NCI-H128 (cell line): Measurements from ENCODE around the gene HOXC9.

Source experiments
- DNase-seq: peaks from one replicate; lab custom pipeline; 2025; ENCODE audit not compliant: unreplicated experiment; lab: John Stamatoyannopoulos, UW

The HOXC9 gene

DNA sequence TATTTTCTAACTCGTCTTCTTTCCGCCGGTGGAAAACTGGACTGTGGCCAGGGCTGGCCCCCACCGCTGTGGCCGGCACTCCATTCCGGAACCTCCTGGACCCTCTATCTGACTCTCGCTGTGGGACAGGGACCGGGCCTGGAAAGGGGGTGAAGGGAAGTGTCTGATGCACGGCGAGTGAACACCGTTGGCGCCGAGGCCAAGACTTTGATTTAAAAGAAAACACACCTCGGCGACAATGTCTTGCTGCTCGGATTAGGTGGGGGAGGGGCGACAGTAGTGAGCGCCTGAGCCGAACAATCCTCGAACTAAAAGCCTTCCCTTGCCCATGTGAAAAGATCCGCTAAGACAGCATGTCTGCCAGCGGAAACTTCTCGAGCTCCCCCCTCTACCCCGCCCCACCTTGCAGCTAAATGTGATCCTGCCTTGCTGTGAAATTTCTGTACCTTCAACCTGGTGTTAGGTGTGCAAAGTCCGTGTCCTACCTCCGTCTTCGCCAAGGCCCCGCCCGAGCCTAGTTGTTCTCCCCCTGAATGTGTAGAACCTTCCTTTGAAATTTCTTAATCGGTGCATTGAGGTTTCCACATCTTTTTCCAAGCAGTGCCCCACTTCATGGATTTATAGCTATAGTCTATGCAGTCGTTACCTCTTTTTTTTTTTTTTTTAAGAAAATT is 24.3 kb upstream of the HOXC9 start:
- DNase-seq: no peak

DNA sequence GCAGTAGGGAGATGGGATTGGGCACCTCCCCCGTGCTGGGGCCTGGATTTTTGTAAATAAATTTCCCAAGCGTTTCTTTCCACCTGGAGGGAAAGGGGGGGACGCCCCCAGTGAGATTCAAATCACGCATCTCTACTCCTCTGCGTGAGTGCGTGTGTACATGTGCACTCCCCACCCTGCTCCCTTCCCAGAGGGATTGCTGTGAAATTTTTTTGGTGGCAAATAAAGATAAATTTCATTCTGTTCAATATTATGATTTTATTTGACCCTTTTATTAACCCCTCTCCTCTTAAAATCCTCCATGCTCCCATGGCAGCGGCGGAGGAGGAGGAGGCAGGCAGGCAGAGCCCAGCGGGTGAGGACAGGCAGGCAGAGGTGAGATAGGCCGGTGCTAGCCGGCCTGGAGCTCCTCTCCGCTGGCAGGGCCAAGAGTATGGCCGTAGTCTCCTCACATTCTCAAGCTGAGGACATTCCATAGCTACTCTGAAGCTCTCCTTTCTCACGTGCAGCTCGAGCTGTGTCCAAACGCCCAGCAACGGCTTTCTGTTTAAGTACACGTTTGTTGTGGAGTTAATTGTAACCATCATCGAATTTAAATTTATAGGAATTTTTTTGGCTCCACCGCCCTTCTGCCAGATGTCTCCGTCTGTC is 23.7 kb upstream of the HOXC9 start:
- DNase-seq: no peak

DNA sequence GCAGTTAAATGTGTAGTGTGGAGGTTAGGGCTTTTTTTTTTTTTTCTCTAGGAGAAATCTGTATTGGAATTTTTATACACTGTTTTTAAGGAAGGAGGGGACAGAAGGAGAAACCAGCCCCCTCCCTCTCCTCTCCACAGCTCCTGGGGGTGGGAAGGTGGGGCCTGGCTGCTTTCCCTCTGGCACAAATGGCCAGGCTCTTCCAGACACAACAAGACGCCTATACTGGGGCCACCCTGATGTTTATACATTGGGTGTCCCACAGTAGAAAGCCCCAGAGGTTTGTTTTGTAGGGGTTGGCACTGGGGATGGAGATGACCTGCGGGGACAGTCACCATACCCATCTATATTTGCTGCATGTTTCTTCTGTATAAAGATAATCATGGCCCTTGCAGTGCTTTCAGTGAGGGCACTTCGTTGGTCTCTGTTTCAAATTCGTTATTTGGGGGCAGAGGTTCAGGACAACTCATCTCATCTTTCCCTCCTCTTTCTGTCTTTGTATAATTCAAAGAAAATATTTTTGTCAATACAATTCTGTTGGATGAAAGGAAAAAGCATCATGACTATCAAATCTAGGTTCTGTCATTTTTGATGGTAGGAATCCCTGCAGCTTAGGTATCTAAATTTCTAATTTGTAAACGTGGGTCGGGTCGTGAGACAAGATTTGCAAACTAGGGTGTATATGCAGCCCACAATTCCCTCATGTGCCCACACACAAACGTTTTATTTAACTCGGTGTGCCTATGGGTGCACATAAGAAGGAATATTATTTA is 23.0 kb upstream of the HOXC9 start:
- no peak for DNase-seq

DNA sequence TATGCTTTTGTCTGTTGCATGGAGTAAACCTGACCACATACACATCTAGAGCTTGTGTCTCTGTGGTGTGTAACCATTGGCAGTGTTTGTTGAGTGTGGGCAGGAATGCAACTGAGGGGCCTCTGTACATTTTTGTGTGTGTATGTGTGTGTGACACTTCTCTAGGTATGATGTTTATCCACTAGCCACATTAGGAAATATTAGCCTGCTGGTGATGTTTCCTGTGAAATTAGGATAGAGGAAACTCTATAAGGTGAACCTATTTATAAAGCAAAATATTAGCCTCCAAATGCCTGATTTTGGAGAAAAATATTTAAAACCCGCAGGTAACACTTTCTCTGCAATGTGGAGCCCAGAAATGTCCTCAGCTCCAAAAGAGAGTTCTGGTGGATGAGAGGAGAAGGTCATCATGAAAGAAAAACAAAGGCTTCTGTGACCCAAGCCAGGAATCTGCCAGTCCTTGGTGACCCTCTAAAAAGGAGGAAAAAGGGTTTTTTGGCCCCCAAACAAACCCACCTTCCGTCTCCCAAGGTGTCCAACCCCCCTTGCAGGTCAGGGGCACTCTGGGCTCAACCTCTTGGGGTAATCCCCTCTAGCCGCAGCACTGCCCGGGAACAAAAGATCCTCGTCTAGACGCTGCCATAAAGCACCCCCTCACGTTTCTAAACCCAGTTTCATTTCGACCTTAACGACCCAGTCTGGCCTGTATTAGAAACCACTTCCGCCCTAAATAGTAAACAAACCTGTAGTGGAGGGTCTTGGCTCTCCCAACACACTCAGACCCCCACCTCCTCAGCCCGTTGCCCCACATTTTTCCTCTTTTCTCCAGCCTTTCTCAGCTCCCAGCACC is 22.1 kb upstream of the HOXC9 start:
- no peak for DNase-seq

GRCh38 chr12:53978477-53979356 is 21.2 kb upstream of the HOXC9 start:
- DNase-seq: no peak

- no peak for DNase-seq
Observed at GRCh38 chr12:53980104-53980801, 19.7 kb upstream of the HOXC9 start.

DNA sequence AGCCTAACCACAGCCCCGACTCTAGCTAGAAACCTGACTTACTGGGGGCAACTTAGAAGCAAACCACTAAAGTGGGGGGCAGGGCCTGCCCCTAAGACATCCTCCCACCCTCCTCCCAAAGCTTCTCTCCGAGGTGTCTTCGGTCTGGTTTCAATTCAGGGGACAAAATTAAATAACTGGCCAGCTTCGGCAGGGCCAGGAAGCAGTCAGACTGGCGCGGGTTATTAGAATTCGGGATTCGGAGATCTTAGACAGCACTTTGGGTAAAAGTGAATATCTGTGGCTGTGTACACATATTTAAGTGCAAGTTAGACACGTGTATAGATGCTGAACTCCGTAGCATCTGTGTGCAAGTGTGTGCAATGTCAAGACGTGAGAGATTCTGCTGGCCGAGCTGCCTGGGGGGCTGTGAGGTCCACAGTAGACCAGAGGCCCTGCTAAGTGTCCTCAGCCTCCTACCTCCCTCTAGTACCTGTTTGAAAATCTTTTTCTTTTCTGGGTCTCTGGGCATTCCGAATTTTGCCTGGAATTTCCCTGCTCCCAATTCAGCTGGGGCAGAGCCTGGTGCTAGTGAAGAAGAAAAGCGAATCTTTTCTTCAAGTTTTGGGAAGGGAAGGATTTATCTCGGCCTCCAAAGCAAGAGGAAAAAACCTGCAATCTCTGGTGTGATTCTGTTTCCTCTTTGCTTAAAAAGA is 19.0 kb upstream of the HOXC9 start:
- DNase-seq: no peak

- DNase-seq: no peak
Observed at GRCh38 chr12:53981634-53982565, 18.1 kb upstream of the HOXC9 start.

GRCh38 chr12:53982648-53983567 is 17.1 kb upstream of the HOXC9 start:
- DNase-seq: no peak

GRCh38 chr12:53983568-53983949 is 16.4 kb upstream of the HOXC9 start:
- DNase-seq: no peak

GRCh38 chr12:53983950-53984572 is 15.9 kb upstream of the HOXC9 start:
- no peak for DNase-seq

GRCh38 chr12:53984901-53985691 is 14.9 kb upstream of the HOXC9 start, which contains the start of gene HOXC10:
TSS of gene HOXC10 (plus strand) at chr12:53985146. CDS start at chr12:53985260, 114 bp downstream.
- DNase-seq: no peak

GRCh38 chr12:53985692-53985993 is 14.3 kb upstream of the HOXC9 start:
- DNase-seq: no peak

GRCh38 chr12:53985994-53986685 is 13.8 kb upstream of the HOXC9 start:
- no peak for DNase-seq
